PFSK-1 (cell line): ENCODE data around the gene ONECUT1.

ENCODE experiments used
- FOXP2 ChIP-seq: optimal IDR thresholded peaks from 2 replicates; pipeline ENCODE3; 2011; ENCODE audit warnings: borderline replicate concordance, control low read depth, inconsistent platforms; ENCODE audit not compliant: insufficient read depth; ENCODE audit errors: extremely low read length, extremely low read depth
- POLR2AphosphoS5 ChIP-seq: IDR thresholded peaks from 2 replicates; pipeline ENCODE4 v1.6.1; 2012; ENCODE audit warnings: low read depth, mild to moderate bottlenecking, control low read depth, low read length, moderate library complexity
- REST ChIP-seq, 2 experiments: IDR thresholded peaks; 2 replicates each; pipeline versions ENCODE4 v1.6.1 to v1.8.0; 2011 to 2012; ENCODE audit warnings: low read depth in 2 of 2, low read length in 2 of 2, control low read depth in 1 of 2, inconsistent platforms in 1 of 2, mild to moderate bottlenecking in 1 of 2, moderate library complexity in 1 of 2; ENCODE audit not compliant: insufficient read depth in 1 of 2
- TAF1 ChIP-seq: IDR thresholded peaks from 2 replicates; pipeline ENCODE4 v1.6.1; 2012; ENCODE audit warnings: low read length, control low read depth, borderline replicate concordance; ENCODE audit not compliant: insufficient read depth

DNA sequence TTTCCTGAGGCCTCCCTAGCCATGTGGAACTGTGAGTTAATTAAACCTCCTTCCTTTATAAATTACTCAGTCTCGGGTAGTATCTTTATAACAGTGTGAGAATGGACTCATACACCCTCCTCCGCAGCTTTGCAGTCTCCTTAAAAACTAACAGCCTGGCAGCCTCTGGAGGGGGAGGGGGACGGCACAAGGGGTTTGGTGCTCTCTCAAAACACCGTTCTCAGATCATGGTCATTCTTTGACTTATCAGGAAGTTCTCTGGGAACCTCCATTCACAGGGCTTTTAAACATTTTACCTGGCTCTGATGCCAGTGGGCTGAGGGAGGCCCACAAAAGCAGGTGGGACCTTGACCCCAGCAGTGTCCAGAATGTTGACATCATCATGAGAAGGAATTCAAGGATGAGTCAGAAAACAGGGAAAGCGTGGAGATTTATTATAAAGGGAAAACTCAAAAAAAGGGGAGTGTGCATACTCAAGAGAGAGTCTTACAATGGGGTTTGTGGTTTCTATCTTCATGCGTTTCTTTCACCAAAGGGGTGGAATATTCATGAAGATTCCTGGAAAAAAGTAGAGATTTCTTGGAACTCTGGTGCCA is 43.9 kb downstream of the ONECUT1 start:
- TF ChIP-seq POLR2AphosphoS5 (no peak), REST (IDR thresholded peaks at IDR 0.05; ENCODE audit: insufficient read depth in 1 of 2, low read depth in 2 of 2, low read length in 2 of 2) (no peak), FOXP2 (no peak), TAF1 (no peak)
